ENCODE data around the gene SULF2.
"Not testable (repeated sequence)": the region's sequence is repeated elsewhere in the genome, so short reads cannot be mapped to it uniquely, and the experiment has no call there.

SULF2 gene

DNA sequence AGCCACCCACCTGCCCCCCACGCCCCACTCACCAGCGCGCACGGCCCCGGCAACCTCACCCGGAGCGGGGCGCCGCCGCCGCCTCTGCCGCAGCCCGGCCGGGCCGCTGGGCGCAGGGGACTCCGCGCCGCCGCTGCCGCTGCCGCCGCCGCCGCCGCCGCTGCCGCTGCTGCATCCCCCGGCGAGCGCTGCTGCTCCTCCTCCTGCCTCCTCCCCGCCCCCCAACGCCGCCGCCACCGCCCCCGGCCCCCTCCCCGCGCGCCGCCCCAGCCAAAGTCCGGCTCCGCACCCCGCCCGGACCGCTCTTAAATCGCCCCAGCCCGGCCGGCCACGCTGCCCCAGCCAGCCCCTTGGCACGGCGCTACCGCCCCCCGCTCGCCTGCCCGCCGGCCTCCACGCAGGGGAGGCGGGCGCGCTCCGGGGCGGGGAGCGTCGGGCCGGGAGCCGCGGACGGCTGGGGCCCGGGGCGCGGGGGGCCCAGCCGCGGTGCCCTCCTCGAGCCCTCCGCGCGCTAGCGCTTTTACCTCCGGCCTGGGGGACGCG lies at the start of gene SULF2:
SULF2 (minus strand) TSS at position 171 of the 543 bp plus-strand sequence. CDS start 28,118 bp downstream, outside the sequence.
- in situ Hi-C loops (cut with MboI; ENCODE audit: low sequenced_read_pairs): no loop called here

DNA sequence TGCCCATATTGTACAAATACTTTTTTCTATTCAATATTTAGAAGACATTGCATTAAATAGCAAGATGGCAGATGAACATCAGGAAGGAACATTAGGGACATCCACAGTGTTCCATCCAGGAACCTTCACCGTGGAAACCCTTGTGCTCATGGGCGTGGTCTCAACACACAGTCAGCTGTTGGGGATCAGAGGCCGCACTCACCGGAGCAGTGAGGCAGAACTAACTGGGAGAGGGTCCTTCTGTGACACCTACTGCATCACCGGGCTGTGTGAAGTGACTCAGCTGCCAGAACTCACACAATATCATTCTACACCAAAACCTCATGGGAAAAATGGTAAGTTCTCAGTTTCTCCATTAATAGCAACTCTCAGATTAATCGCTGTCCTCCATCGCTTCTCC lies 46.4 kb upstream of the SULF2 start:
- in situ Hi-C loops (cut with MboI; ENCODE audit: low sequenced_read_pairs): not testable (repeated sequence)

DNA sequence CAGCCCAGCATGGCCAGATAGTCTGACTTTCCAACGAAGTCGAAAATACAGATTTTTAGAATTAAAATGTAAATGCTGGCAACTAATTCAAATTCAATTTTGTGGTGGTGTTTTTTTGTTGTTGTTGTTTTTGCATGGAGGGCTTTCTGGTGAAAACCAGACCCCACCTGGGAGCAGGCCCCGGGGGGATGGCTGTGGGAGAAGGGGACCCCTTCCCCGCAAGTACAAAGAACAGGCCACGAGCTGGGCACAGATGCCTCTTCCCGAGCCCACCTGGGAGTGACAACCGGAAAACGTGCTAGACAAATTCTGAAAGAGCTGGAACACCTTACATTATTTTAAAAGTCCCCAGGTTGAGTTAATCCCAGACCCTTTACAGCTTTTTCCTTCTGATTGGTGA lies 41.4 kb upstream of the SULF2 start:
- in situ Hi-C loops (cut with MboI; ENCODE audit: low sequenced_read_pairs): not testable (repeated sequence)

DNA sequence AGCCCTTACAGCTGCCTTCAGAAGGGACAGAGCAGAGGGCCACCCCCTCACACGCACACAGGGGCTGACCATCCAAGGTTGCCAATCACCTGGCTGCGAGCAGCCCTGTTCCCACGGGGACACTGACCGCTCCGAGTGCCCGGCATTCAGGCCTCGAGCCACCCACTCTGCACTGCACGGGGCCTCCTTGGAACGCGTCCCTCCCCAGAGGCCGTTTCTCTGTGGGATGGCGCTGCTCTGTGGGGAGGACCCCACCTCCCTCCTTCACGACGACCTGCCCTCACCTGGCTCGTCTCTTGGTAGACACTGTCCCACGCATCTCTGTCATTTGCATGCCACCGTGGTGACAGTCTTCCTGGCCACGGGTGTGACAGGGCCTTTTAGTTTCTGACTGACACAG lies 40.7 kb upstream of the SULF2 start:
- in situ Hi-C loops (cut with MboI; ENCODE audit: low sequenced_read_pairs): not testable (repeated sequence)

DNA sequence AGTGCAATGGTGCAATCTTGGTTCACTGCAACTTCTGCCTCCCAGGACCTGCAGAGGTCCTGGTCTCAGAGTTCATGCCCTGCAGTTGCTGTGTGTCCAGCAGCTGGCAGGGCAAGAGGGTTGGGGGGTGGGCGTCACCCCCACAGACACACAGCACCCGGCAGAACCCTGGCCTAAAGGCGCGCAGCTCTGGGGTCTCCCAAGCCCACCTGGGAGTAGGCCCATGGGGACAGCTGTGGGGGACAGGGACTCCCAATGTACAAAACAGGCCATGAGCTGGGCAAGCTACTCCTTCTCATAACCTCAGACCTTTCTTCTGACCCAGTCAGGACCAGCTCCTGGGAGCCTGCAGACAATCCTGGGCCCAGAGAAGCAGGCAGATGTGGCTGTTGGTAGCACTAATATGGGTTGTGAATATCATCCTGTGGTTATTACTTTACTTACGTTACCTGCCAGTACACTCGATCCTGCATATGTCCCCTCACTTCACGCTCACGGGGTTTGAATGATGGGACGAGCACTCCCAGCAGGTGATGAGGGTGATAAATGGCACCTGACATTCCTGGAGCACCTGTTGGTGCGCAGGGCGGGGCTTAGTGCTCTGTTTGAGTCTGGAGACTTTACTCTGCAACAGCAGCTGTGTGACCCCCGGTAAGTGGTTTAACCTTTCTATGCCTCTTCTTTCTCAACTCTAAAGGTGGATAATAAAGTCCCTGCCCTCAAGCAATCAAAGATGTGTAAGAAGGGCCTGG lies 39.9 kb upstream of the SULF2 start:
- in situ Hi-C loops (cut with MboI; ENCODE audit: low sequenced_read_pairs): no loop called here

DNA sequence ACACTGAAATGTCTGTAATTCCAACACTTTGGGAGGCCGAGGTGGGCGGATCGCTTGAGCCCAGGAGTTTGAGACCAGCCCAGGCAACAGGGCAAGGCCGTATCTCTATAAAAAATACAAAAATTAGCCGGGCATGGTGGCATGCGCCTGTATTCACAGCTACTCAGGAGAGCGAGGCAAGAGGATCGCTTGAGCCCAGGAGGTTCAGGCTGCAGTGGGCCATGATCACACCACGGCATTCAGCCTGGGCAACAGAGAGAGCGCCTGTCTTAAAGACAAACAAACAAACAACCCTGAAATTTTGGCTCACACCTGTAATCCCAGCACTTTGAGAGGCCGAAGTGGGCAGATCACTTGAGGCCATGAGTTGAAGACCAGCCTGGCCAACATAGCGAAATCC lies 38.7 kb upstream of the SULF2 start:
- in situ Hi-C loops (cut with MboI; ENCODE audit: low sequenced_read_pairs): not testable (repeated sequence)

DNA sequence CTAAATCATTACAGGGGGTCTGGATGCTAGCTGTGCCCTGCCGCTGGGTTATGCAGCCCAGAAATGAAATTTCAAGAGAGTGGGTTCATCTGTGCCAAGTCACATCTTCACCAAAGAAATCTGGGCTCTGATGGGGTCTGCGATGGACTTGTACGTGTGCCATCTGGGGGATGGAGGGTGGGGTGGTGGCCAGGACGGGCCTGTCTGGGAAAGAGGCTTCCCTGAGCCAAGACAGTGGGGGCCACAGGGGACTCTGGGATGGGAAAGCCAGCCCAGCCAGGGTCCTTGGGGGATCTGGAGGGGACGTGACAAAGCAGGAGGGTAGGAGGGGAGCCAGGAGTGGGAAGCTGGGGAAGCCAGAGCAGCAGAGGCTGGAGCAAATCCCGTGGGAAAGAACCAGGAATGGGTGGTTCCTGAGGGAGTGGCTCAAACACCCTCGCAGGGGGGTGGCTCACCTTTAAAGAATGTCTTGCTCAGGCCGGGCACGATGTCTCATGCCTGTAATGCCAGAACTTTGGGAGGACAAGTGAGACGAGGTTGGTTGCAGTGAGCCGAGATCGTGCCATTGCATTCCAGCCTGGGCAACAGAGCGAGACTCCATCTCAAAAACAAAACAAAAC lies 36.3 kb upstream of the SULF2 start:
- in situ Hi-C loops (cut with MboI; ENCODE audit: low sequenced_read_pairs): no loop called here

DNA sequence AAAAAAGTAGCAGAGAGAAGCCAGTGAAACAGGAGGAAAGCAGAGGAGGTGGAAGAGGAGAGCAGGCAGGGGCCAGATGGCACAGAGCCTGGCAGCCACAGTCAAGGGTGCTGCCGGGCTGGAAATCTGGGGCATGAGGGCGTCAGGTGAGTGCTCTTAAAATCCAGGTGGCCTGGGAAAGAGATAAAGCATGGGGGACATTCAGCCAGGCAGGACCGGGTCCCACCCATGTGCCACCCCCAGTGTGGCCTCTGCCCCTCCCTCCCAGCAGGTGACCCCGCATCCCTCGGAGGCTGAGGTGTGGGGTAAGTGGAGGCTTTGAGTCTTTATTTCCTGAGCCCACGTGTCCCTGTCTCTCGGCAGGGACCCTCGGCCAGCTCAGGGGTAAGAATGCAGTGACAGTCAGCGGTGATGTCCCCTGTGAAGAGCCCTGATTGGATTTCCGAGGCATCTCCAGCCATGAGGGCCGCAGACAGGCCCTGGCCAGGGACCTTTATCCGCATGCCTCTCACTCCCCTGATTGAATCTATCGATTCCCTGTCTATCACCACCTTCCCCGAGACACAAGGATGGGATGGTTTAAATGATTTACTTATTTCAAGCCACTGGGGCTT lies 33.8 kb upstream of the SULF2 start:
- in situ Hi-C loops (cut with MboI; ENCODE audit: low sequenced_read_pairs): no loop called here

DNA sequence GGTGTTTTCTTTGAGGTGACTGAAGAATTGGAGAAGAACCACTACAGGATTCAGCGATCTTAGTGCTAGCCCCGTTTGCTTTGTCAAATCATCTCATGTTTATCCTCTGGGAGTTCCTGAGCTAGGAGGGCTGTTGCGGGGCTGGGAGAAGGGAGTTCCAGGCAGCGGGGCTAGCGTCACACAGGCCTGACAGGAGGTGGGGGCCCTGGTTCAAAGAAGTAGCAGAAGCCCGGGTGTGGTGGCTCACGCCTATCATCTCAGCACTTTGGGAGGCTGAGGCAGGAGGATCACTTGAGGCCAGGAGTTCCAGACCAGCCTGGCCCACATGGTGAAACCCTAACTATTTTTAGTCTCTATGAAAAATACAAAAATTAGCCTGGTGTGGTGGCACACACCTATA lies 33.2 kb upstream of the SULF2 start:
- in situ Hi-C loops (cut with MboI; ENCODE audit: low sequenced_read_pairs): no loop called here

DNA sequence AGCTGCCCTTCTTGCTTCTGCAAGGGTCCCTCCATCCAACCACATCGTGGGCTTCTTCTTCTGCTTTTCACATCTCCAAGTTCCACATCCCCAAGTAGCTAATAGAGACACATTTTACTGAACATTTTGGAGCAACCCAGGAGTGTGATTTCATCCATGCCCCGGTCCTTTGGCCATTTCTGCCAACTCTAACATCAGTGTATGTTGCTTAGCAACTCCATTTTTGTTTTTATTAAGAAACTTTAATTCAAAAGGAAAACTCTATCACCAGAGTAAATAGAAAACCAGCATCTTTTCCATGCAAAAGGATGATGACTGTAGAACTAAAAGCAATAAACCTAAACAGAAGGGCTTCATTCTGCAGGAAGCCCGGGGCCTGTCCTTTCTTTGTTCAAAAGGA lies 32.7 kb upstream of the SULF2 start:
- in situ Hi-C loops (cut with MboI; ENCODE audit: low sequenced_read_pairs): no loop called here

DNA sequence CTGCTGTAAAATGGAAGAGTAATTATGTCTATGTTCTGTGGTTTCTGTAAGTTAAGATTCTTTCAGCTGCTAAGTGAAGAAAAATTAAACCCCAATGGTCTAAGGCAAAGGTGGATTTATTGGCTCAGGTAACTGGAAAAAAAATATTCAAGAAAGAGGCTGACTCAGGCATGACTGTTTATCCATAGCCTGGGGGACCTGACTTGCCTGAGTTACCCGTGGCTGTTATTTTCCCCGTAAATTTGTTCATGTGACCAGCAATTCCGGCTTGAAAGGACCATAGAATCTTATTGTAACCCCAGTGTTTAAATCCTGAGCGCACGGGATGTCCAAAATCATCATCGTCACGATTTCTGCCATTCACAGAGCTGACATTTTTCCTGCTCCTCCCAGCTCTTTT lies 32.3 kb upstream of the SULF2 start:
- in situ Hi-C loops (cut with MboI; ENCODE audit: low sequenced_read_pairs): no loop called here

DNA sequence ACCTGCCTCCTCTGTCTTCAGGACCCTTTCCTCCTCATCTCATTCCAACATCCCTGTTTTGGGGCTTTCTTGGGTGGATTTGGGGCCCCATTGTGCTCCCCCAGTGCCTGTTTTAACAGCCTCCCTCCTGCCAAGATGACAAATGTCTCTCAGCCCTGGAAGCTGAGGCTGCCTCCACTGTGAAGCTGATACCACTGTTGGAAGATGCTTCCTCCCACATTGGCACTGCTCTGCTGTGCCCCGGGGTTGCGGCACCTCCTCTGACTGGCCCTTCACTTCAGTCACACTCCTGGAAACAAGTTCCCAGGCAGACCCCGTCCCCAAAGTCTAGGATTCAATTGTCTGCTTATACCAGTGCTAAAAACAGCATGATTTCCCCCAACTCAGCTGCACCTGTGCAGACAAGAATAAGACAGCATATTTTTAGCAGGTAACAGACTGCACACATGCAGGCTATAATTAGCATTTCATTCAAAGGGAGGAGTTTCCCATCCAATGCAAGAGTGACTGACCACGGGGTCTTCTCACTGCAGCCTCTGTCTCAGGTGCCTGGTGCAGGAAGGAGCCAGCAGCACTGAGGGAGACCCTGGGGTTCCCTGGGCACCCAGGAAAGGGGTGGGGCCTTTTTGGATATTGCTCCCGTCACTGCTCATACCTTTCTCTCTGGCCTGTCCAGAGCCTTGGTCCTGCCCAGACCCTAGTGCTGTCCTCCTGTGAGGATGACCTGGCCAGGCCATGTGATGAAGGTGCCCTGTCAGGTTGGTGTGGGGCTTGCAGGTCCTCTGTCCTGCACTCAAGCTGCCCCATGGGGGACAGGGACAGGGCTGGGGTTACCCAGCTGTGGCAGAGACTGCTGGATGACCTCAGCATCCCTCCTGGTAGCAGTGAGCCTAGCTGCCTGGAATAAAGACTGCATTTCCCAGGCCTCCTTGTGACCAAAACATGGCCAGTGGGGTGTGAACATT lies 31.5 kb upstream of the SULF2 start:
- in situ Hi-C loops (cut with MboI; ENCODE audit: low sequenced_read_pairs): no loop called here

DNA sequence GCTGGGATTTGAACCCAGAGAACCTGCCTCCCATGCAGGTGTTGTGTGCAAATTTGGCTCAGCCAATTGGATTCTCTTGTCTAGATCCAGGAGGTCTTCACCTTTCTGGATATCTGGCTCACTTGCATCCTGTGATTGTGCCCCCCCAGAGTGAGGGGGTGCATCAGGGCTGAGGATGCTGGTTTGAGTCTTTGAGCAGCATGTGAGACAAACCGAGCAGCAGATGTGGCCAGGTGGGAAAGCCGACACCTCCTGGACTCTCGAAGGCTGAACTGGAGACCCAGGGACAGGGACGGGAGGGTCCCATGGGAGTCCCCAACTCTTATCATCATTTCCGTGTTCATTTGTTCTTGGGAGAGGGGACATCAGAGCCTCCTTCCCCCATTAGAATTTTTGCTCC lies 30.6 kb upstream of the SULF2 start:
- in situ Hi-C loops (cut with MboI; ENCODE audit: low sequenced_read_pairs): no loop called here

DNA sequence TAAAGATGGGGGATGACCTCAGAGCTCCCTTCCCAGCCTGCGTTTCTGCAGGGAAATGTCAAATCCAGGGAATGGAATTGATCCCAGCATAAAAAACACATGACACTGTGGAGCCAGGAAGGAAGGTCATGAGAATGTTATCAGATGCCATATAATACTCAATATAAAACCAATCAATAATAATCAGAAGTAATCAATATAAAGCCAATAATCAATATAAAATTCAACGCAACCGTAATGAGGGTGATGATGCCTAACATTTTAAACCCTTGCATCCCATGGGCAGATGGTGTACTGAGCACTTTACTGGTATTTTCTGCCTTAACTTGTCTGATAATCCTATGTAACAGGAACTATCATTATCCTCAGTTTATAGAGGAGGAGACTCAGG lies 30.1 kb upstream of the SULF2 start:
- in situ Hi-C loops (cut with MboI; ENCODE audit: low sequenced_read_pairs): no loop called here

DNA sequence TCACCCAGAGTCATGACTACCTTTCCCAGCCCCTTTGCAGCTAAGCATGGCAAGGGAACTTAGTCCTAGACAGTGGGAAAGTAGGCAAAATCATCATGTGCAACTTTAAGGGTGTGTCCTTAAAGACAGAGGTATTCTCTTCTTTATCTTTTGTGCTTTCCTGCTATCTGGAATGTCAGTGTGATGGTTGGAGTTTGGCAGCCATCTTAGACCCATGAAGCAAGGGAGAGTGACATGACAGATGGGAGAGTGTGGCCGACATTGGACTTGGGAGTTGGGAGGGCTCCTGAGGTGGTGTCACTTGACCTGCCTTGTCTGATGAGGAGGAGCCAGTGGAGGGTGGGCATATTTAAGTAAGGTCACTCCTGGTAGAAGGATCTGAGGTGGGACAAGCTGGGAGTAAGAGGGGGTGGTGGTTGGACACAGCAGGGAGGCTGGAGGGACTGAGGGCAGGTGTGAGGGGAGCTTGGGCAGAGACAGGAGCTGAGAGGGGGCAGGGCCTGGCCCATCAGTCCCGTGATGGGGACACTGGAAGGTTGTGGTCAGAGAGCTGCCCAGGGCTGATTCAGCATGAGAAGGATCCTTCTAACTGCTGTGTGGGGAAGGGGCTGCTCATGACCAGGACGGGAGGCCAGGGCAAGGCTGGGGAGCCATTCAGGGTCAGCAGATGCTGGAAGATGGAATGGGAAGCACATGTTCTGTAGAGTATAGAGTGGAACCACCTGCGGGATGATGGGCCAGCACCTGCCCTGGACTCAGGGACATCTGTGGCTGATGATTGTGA lies 29.5 kb upstream of the SULF2 start:
- in situ Hi-C loops (cut with MboI; ENCODE audit: low sequenced_read_pairs): no loop called here

DNA sequence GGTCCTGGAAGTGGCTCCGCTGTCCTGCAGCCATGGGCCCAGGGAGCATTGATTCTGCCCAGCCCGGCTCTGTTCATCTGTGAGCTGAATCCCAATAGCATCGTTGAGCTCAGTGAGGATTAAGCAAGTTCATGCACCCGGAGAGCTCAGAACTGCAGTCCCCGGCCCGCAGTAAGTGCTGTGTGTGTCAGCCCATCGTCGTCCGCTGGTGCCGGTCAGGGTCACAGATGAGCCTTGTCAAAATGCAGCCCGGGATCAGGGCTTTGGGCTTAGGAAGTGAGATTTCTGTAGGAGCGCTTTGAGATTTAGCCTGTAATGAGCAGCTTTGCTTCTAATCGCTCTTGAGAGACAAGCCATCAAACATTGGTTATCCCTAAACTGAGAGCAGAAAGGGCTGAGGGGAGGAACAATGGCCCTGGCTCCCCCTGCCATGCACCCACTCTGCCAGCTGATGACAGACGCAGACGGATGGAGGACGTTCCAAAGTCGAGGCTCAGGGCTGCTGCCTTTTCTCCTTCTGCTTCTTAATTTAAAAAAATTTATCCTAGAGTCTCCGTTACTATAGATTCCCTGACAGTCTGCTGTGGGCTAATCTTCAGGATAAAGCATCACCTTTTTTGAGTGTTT lies 25.6 kb upstream of the SULF2 start:
- in situ Hi-C loops (cut with MboI; ENCODE audit: low sequenced_read_pairs): no loop called here

DNA sequence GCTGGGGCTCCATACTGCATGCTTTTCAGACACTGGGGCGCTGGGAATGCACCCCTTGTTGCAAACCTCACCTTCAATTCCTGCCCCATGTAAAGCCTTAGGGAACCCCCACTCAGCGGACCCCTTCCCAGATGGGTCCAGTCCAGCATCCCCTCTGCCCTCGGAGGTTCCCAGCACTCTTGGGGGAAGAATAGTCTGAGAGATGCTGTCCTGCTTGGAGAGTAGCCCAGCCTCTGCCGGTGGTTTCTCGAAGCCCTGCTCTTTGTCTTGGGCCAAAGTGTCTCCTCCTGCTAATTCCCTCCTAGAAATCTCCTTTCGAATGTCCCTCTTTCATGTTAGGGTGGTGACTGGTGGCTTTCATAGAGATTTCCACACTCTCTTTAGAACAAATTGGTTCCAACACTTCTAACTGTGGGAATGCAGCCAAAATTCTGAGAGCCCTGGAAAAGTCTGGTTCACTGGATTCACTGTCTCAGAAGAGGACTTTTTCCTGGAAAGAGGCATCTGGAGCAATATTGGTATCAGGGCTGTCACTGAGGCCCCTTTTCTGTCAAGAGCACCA lies 24.9 kb upstream of the SULF2 start:
- in situ Hi-C loops (cut with MboI; ENCODE audit: low sequenced_read_pairs): no loop called here

DNA sequence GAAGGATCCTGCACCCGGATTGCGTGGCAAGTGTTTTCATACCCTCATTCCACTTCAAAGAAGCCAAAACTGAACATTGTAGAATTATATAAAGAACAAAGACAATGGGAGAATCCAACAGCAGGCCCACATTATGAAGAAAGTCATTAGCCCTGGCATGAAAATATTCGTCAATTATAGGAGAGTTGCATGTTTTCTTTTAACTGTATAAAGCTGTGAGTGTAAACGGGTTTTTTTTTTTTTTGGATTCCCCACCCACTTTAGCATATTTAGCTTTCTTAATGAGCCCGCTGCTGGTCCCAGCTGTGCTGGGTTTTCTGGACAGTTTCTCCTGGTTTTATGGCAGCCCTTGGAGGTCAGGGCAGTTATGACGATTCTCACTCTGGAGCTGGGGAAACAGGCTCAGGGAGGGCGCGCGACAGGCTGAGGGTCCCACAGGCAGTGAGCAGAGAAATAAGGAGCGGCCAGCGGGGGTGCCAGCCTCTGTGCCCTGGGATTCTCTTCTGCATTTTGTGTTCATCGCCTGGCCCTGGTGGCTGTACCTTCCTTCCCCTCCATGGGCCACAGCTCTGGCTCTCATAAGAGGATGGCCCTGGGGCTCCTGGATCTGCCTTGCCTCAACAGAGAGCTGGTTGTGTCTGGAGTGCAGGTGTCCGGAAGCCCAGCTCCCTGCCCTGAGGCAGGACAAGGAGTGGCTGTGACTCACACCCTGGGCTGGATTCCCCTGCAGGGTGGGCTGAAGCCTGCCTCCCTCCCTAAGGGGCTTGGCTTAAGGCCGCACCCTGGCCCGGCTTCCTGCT lies 24.1 kb upstream of the SULF2 start:
- in situ Hi-C loops (cut with MboI; ENCODE audit: low sequenced_read_pairs): no loop called here

DNA sequence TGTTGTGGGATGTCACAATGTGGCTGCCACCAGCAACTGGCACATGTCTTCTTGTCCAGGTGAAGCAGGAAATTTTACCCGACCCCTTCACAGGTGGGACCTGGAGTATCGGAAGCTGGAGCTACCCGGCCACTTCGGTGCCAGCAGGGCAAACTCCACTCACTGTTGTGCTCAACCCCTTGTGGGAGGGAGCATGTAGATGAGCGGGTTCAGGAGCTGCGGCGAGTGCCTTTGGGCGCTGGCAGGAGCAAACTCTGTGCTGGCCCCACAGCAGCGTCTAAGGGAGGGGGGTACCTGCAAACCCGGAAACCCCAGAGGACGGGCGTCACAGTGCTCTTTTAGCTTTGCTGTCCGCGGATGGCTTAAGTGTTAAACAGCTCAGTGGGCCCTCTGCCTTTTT lies 20.7 kb upstream of the SULF2 start:
- in situ Hi-C loops (cut with MboI; ENCODE audit: low sequenced_read_pairs): no loop called here

Data from hTERT RPE-1 (cell line).